ENCODE measurements around the gene RER1. TPM values are rescaled to one million over a fixed set of nuclear protein-coding genes. Genes with fewer than 3 reads are reported as not detected.

The RER1 gene, protein sequence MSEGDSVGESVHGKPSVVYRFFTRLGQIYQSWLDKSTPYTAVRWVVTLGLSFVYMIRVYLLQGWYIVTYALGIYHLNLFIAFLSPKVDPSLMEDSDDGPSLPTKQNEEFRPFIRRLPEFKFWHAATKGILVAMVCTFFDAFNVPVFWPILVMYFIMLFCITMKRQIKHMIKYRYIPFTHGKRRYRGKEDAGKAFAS
- polyA plus RNA-seq (2012; ENCODE audit: insufficient read depth, insufficient read length), result 146 TPM

DNA sequence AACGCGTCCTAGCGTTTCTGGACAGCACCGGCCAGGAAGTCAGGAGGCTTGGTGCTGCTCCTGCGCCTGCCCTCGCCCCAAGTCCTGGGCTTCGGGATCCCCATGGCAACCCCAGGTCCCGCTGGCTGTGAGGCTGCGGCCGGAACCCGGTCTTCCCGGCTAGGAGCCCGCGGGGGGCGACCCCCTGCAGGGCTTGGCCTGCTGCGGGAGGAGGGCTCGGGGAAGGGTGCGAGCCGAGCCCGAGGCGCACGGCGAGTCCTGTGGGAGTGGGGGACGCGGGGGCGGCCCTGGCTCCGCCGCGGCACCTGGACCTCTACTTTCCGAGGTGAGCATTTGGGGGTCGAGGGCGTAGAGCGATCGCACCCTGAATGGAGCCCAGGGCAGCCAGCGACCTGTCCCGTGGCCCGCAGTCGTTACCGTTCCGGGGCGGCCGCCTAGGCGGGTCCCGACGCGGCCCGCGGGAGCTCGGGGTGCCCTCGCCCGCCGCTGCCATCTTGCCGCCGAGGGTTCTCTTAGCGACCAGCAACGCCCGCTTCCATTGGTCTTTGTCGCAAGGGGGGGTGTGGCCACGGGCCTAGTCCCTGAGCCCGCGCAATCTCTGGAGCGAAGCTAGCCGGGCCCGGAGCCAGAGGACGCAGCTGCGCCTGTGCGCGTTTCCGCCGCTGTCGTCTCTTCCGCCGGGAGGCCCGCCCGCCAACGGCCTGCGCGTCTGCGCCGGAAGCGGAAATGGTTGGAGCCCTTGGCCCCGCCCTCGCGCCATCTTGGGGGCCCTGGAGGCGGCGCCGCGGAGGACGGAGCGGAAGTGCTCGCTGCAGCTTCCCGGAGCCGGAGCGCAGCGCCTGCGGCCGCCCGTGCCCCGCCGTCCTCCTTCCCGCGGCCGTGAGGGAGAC is at the start of gene RER1, which contains the start of gene MORN1:
TSS of gene RER1 (plus strand) at position 801 of the 890 bp plus-strand sequence. CDS start 3,950 bp downstream, outside the sequence.
TSS of gene MORN1 (minus strand) at position 514 of the 890 bp plus-strand sequence. CDS start at position 493, 21 bp downstream.
- peak within 1 kb of the TSS; percentile 86 for H3K4me3 ChIP-seq (ENCODE audit: low read length)
- peak; percentile 97 for DNase-seq (ENCODE audit: low read depth, low spot score)

DNA sequence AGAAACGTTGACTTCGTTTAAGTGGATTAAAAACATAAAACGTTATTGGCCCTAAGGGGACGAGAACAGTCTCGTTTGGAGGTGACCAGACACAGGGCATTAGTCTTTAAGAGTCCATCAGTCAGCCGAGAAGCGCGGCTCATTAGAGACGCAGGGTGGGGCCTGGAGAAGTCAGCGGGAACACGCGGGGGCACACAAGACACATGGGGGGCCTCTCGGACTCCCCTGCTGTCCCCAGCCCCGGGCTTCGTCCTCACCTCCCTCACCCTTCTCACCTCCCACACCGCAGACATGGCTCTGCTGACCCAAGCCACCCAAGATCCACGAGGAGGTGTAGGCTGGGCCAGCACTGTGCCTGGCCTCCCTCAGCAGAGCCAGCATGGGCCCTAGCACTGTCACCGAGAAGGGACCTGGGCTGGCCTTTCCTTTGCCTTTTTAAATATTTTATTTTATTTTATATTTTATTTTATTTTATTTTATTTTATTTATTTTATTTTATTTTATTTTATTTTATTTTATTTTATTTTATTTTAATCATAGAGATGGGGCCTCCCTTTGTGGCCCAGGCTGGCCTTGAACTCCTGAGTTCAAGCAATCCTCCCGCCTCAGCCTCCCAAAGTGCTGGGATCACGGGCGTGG is 49.1 kb upstream of the RER1 start:
- no peak for DNase-seq (ENCODE audit: low read depth, low spot score)
- no peak overlapping the region for H3K4me3 ChIP-seq (ENCODE audit: low read length)

DNA sequence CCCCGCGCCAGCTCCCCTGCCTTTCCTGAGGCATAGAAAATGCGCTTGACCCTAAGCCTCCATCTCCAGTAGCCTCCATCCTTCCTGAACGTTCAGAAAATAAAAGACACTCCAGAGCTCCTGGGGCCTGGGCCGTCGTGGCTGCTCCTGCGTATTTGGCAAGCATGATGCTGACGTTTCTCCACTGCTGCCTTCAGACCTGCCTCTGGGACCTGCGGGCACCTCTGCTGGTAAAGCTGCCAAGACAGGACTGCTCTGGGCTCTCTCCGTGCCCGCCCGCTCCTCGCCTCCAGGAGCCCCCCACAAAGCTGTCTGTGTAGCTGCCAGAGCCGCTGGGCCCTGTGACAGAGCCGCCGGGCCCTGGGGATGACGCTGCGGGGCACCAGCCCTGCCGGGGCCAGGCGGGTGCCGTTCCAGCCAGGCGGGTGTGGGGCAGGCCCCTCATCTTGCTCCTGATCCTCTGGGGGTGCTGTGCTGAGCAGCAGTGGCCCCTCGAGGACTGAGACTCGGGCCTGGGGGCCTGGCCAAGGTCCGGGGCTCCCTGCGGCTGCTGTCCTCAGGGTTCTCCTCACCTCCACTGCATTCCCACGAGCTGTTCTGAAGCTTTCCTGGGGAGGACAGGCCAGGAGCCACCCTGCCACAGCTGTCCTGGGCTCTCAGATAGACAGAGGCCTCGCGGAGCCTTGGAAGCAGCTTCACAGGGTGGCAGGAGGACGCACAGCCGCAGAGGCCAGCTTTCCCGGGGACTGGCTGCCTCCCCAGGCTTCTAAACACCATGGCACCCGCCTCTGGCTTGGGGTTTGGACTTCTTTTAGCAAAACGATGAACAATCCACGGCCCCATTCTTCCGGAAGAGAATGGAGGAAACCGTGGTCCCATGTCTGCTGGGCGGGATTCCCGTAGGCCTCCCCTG is 48.4 kb upstream of the RER1 start:
- H3K4me3 ChIP-seq (ENCODE audit: low read length), result no peak overlapping the region
- DNase-seq (ENCODE audit: low read depth, low spot score), result no peak

DNA sequence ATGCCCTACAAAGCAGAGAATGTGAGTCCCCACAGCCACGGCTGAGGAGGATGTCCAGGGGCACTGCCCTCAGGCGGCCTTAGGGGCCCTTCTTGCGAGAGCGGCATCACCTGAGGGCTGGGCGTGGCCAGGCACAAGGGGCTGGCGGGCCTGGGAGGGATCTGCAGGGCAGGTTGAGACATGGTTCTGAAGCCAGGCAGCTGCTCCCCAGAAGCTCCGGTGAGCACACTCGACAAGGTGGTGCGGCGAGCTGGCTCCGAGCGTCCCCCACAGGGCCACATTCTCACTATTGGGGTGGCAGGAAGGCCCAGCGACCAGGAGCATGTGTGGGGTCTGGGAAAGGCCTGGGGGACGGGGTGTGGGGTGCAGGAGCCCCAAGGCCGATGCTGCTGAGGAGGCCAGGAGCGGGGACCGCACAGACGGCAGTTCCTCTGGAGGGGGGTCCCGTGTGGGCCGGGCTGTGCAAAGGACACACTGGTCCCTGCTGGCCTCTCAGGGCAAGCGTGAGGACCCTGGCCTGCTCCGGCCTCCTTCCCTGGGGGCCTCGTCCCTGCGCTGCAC is 47.4 kb upstream of the RER1 start:
- no peak overlapping the region for H3K4me3 ChIP-seq (ENCODE audit: low read length)
- no peak for DNase-seq (ENCODE audit: low read depth, low spot score)

DNA sequence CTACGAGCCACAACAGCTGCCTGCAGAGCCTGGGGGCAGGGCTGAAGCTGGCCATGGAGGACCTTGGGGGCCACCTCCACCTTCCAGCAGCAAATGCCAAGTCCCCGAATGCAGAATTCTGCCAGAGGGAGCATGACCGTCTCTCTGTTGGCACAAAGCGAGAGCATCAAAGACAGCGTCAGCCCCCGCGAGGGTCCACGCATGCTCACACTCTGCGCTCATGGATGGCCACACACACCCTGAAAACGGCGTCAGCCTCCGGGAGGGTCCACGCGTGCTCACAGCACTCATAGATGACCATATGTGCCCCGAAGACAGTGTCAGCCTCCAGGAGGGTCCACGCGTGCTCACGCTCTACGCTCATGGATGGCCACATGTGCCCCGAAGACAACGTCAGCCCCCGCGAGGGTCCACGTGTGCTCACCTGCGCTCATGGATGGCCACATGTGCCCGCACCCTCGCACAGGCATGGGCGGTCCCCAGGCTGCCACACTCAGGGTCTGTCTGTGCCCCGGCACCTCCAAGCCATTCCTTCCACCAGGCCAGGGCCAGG is 46.8 kb upstream of the RER1 start:
- H3K4me3 ChIP-seq (ENCODE audit: low read length), result no peak overlapping the region
- DNase-seq (ENCODE audit: low read depth, low spot score), result no peak

DNA sequence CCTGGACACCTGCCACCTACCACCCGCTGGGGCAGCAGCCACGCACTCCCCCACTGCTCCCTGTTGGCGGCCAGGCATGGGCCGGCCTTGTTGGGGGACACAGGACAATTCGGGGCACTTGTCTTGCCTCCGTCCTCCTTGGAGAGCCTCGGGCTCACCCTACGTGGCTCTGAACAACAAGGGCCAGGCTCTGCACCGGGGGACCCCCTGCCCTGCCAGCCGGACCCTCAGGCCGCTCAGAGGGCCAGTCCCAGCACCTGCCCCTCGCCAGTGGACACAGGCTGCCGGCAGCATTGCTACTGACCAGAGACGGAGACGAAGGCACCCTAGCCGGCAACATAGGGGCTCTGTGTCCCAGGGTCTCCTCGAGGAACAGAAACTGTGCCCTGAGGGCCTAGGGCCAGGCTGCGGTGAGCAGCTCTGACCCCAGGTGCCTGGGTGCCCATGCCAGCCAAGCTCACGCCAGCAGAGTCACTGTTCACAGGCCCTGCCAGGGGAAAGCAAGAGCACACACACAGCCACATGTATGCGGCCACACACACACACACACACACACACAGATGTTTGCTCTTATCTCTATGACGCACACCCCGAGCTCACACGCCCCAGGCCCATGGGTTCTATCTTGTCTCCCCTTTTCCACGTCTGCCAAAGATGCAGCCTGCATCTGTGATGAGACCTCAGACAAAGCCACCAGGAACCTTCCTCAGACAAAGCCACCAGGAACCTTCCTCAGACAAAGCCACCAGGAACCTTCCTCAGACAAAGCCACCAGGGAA is 46.2 kb upstream of the RER1 start:
- no peak overlapping the region for H3K4me3 ChIP-seq (ENCODE audit: low read length)
- DNase-seq (ENCODE audit: low read depth, low spot score), result peak; percentile 18

DNA sequence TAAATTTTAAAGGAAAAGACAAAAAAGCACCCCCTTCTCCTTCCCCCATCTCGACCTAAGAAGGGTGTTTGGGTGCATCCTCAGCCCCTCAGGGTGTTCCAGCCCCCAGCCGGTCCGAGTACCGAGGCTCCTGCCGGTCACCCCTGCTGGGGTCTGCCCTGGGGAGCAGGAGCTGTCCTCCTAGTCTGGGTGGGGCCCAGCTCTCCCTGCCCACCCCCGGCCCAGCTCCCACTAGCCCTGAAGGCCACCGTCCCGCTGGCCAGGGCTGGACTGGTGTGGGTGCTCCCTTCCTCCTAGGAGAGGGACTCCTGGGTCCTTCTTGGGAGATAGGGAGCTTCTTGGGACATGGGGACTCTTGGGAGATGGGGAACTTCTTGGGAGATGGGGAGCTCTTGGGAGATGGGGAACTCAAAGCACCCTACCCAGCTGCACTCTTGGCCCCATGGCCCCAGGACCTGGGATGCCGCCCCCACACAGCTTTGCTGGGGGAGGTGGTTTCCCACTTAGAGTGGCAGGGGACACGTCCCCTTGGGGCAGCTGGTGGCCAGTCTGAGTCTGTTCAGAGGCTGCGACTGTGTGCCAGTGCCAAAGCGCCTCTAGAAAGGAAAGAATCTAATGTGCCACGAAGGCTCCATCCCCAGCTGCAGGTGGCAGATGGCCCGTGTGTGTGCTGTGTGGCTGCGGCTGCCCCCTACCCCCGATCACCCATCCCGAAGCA is 44.8 kb upstream of the RER1 start:
- no peak for DNase-seq (ENCODE audit: low read depth, low spot score)

DNA sequence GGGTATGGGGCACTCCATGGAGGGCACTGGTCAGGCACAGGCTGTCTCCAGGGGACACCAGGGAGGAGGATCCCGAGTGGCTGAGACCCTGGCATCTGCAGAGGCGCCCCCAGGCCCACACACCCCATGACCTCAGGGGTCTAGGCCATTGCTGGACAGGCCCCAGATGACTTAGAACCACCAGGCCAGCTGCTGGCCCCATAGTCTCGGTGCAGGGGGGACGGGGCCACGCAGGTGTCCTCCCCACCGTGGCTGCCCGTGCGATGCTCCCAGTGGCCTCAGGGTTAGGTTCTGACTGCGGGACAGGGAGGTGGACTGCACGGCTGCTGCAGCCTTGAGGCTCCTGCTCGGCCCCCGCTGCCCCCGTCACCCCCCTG is 44.2 kb upstream of the RER1 start:
- DNase-seq (ENCODE audit: low read depth, low spot score), result no peak
- H3K4me3 ChIP-seq (ENCODE audit: low read length), result no peak overlapping the region

More for the DNA sequence above, 44.8 kb upstream of the RER1 start:
- no peak overlapping the region for H3K4me3 ChIP-seq (ENCODE audit: low read length)

DNA sequence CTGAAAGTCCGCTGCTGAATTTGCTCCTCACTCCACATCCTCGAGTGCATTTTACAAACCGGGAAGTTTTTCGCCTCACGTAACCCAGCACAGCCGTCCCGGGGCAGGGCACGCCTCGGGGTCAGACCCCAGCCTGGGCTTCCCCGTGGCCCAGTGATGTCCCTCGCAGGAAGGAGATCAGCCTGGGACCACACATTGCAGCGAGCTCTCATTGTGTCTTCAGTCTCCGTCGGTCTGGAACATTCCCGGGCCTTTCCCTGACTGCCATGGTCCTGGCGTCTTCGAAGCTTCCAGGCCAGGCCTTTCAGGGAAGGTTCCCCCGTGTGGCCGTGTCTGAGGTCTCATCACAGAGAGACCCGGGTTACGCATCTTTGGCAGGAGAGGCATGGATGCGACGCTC is 43.7 kb upstream of the RER1 start:
- DNase-seq (ENCODE audit: low read depth, low spot score), result no peak
- no peak overlapping the region for H3K4me3 ChIP-seq (ENCODE audit: low read length)

DNA sequence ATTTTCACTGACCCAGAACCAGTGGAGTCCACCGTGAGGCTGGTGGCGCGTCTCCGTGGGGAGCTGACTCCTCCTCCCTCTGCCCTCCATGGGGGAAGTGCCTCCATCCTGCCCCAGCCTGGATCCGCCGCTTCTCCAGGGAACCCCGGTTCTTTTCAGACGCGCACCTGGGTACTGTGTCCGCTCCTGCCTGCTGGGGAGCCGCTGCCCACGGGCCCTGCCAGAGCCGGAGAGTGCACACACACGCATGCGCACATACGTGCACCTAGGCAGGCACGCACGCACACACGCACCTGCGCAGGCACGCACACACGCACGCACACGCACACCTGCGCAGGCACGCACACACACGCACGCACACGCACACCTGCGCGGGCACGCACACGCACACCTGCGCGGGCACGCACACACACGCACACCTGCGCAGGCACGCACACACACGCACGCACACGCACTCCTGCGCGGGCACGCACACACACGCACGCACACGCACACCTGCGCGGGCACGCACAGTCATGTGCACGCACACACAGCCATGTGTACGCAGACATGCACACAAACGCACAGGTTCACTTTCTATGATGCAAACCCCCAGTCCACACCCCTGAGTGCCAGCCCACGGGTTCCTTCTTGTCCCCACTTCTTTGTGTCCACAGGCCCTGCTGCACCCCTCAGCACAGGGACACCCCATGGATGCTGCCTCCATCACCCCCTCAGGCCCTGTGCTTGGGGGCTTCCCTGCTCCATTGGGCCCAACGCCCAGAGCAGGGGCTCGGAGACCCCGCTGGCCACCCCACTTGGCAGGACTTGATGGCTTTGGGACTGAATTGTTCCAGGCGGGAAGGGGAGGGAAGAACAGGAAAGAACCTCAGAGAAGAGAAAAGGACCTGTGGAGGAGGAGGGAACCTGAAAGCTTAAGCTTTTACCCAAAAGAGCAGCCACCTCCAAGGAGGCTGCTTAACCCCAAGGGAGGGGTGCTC is 43.0 kb upstream of the RER1 start:
- DNase-seq (ENCODE audit: low read depth, low spot score), result no peak
- H3K4me3 ChIP-seq (ENCODE audit: low read length), result no peak overlapping the region

DNA sequence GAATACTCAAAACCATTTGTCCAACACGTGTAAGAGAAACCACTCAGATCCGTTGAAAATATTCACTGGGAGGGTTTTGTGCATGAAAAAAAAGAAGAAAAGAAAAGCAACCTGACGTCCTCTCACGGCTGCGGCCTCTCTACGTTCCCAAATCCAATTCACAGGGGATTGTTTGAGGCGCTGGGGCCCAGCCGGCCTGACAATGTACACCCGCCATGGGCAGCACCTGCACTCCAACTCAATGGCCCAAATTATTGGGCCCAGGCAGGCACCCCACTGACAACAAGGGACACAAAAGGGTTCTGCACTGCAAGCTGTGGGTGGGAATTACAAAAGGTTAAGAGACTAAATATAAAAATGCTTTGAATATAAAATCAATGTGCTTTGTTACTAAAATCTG is 41.8 kb upstream of the RER1 start:
- no peak overlapping the region for H3K4me3 ChIP-seq (ENCODE audit: low read length)
- no peak for DNase-seq (ENCODE audit: low read depth, low spot score)

DNA sequence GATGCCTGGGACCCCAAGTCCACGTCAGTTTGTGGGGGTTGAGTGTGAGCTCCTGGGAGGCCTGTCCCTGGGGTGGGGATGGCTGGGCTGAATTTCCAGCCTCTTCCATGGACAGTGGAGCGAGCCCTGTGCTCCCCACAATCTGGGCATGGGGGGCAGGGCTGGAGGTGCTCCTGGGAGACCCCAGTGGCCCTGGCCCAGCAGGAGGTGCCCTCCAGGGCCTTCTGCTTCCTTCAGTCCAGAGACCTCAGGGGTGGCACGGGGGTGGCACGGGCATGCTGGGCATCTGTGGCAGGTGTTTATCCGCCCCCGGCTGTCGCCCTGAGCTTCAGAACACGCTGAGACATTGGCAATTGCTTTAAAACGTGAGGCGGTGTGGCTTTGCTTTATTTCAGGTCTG is 41.1 kb upstream of the RER1 start:
- no peak overlapping the region for H3K4me3 ChIP-seq (ENCODE audit: low read length)
- no peak for DNase-seq (ENCODE audit: low read depth, low spot score)

DNA sequence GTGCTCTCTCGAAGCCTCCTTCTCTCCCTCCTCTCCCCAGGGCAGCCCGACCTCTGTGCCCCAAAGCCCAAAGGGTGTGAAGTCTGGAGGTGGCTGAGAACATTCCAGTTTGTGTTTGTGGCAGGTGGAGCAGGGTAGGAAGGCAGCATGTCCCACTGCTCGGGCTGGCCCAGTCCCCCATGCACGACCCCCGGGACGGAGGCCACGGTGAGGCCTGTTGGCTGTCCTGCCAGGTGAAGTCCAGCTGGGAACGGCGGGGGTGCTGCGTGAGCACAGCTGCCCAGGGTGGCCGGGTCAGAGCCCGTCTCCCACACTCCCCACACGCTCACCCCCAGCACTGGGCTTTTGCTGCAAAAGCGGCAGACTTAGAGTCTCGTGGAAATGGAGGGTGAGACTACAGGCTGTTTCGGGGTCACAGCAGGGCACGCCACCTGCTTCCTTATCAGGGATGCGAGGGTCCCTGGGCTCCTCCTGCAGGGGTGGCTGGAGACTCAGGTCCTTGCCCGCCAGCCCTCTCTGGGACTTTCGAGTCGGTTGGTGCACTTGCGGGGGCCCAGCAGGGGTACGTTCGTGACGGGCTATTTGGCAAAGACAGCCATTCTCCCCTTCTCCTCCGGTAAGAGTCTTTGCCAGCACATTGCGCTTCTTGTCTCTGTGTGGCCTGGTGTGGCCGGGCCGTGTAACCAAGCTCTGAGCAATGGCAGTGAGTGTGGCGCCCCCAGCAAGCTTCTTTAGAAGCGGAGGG is 40.6 kb upstream of the RER1 start:
- DNase-seq (ENCODE audit: low read depth, low spot score), result no peak
- H3K4me3 ChIP-seq (ENCODE audit: low read length), result no peak overlapping the region

DNA sequence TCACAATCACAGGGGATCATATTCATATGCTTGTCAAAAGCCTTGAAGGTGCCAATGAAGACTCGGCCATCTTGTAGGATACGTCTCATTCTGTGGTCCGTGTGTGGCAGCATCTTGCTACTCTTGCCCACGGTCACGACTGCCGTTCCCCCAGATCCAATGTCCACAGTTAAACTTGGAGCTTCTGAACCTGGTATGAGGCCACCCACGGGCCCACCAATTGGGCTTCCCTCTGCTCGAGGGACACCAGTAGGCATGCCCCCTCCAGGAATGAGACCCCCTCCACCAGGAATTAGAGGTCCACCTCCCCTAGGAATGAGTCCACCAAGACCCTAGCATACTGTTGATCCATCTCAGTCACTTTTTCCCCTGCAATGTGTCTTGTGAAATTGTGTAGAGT is 39.9 kb upstream of the RER1 start:
- DNase-seq (ENCODE audit: low read depth, low spot score), result no peak
- no peak overlapping the region for H3K4me3 ChIP-seq (ENCODE audit: low read length)

DNA sequence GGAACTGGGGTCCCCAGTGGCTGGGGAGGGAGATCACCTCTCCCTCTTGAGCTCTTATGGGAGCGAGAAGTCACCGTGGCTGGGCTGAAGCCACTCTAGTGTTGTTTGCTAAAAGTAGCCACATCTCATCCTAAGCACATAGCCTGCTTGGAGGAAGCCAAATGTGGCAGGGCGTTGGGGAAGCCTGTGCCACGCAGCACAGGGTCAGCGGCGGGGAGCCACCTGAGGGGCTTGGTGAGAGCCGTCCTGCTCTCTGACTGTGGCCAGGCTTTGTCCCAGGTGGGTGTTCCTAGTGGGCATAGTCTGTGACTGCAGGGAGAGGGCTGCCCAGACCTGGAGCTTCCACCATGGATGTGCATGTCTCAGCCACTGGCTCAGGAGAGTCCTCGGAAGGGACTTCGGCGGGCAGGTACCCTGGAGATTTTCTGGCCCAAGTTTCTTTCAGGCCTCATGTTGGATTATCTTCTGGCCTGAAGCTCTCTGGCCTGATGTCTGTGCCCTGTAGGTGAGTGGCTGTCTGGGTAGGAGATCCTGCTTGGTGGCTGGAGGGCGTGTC is 39.2 kb upstream of the RER1 start:
- H3K4me3 ChIP-seq (ENCODE audit: low read length), result no peak overlapping the region
- no peak for DNase-seq (ENCODE audit: low read depth, low spot score)
